Activated naive CD8-positive, alpha-beta T cell treated with anti-CD3 and anti-CD28 coated beads, Interleukin-2, amount 10 ng/mL, durations not matched to agents 7 days and 5 days (primary cell): Measurements from ENCODE around the gene NUDT19. TPM values are rescaled to one million over a fixed set of nuclear protein-coding genes. Genes with fewer than 3 reads are reported as not detected.
A peak's percentile ranks its signal among the peaks of the same experiment; 100 is the strongest.
"Not testable (repeated sequence)": the region's sequence is repeated elsewhere in the genome, so short reads cannot be mapped to it uniquely, and the experiment has no call there.

ENCODE experiments used
- ATAC-seq: fragments of 150-1000 bp; cut with Tn5 transposase; one replicate; pipeline ENCODE4 v1.10.0; 2021; ENCODE audit warnings: low read depth, moderate library complexity
- POLR2A ChIA-PET: fragments of 350-600 bp; sonication (Branson Sonifier 250); formaldehyde crosslinking; loops from one replicate; lab custom pipeline; 2021; ENCODE audit warnings: antibody characterized with exemption; lab: Charles Lee
- DNase-seq: peaks from one replicate; pipeline ENCODE4 v3.0.0; 2021
- H3K27ac Mint-ChIP-seq: one replicate; pipeline ENCODE4 v1.8.0; 2022; ENCODE audit warnings: mild to moderate bottlenecking, mixed read lengths
- H3K27me3 Mint-ChIP-seq: one replicate; pipeline ENCODE4 v1.8.0; 2022; ENCODE audit warnings: mild to moderate bottlenecking, moderate library complexity, mixed read lengths
- H3K36me3 Mint-ChIP-seq: one replicate; pipeline ENCODE4 v1.8.0; 2021; ENCODE audit warnings: mild to moderate bottlenecking, mixed read lengths
- H3K4me1 Mint-ChIP-seq: one replicate; pipeline ENCODE4 v1.8.0; 2021; ENCODE audit warnings: mixed read lengths
- H3K4me3 Mint-ChIP-seq: one replicate; pipeline ENCODE4 v1.8.0; 2022; ENCODE audit warnings: mild to moderate bottlenecking, moderate library complexity, mixed read lengths
- H3K9me3 Mint-ChIP-seq: one replicate; pipeline ENCODE4 v1.8.0; 2021; ENCODE audit warnings: mixed read lengths
- total RNA-seq, 2 experiments: library from RNA; stranded (reverse); gene quantifications; one replicate each; pipeline ENCODE4 v1.2.3, GENCODE V29; 2021

NUDT19 gene
- total RNA-seq, 2 experiments from 2014 or later = 15.2 to 15.4 TPM

- ATAC-seq = no peak
Observed at GRCh38 chr19:32743021-32743420, 51.4 kb downstream of the NUDT19 start.

GRCh38 chr19:32743447-32743846, 51.8 kb downstream of the NUDT19 start:
- DNase-seq (no peak), ATAC-seq (no peak)
- POLR2A ChIA-PET = no interaction called here
- Mint-ChIP-seq H3K36me3 (no peaks in the 10 kb centered on the region), H3K4me3 (no peak overlapping the region), H3K27me3 (peaks cover 26% of the 10 kb centered on the region), H3K27ac (no peak overlapping the region), H3K4me1 (no peaks in the 10 kb centered on the region), H3K9me3 (peaks cover 3% of the 10 kb centered on the region)

More at GRCh38 chr19:32743021-32743420, 51.4 kb downstream of the NUDT19 start:
- no peak overlapping the region for H3K4me3 Mint-ChIP-seq
- H3K27me3 Mint-ChIP-seq = peaks cover 26% of the 10 kb centered on the region
- H3K36me3 Mint-ChIP-seq = no peaks in the 10 kb centered on the region
- H3K27ac Mint-ChIP-seq = no peak overlapping the region
- no peaks in the 10 kb centered on the region for H3K4me1 Mint-ChIP-seq
- POLR2A ChIA-PET = no interaction called here
- DNase-seq = no peak
- peaks cover 1% of the 10 kb centered on the region for H3K9me3 Mint-ChIP-seq

- POLR2A ChIA-PET = no interaction called here
- no peaks in the 10 kb centered on the region for H3K4me1 Mint-ChIP-seq
Observed at GRCh38 chr19:32744555-32745325, 53.1 kb downstream of the NUDT19 start.

GRCh38 chr19:32745594-32746251, 54.1 kb downstream of the NUDT19 start:
- H3K27ac Mint-ChIP-seq, ATAC-seq, H3K4me1 Mint-ChIP-seq, H3K36me3 Mint-ChIP-seq, H3K4me3 Mint-ChIP-seq, POLR2A ChIA-PET, H3K9me3 Mint-ChIP-seq, DNase-seq: not testable (repeated sequence)
- peaks cover 34% of the 10 kb centered on the region for H3K27me3 Mint-ChIP-seq

More at GRCh38 chr19:32744555-32745325, 53.1 kb downstream of the NUDT19 start:
- H3K27ac Mint-ChIP-seq = no peak overlapping the region
- peaks cover 3% of the 10 kb centered on the region for H3K9me3 Mint-ChIP-seq
- H3K4me3 Mint-ChIP-seq = no peak overlapping the region
- no peaks in the 10 kb centered on the region for H3K36me3 Mint-ChIP-seq
- ATAC-seq (no peak), DNase-seq (no peak)
- H3K27me3 Mint-ChIP-seq = peaks cover 28% of the 10 kb centered on the region

- peaks cover 26% of the 10 kb centered on the region for H3K27me3 Mint-ChIP-seq
- H3K4me1 Mint-ChIP-seq, DNase-seq, POLR2A ChIA-PET, H3K9me3 Mint-ChIP-seq, H3K4me3 Mint-ChIP-seq, H3K36me3 Mint-ChIP-seq, H3K27ac Mint-ChIP-seq: not testable (repeated sequence)
- ATAC-seq = peak; percentile 22
Observed at GRCh38 chr19:32746631-32747196, 55.1 kb downstream of the NUDT19 start.

- Mint-ChIP-seq H3K4me3 (no peak overlapping the region), H3K9me3 (peaks cover 3% of the 10 kb centered on the region), H3K4me1 (no peaks in the 10 kb centered on the region), H3K27me3 (peaks cover 27% of the 10 kb centered on the region), H3K36me3 (no peaks in the 10 kb centered on the region), H3K27ac (no peak overlapping the region)
- ATAC-seq (no peak), DNase-seq (no peak)
- POLR2A ChIA-PET = interaction anchor here (0.6 kb wide), 1 partner anchor 15 kb away, joined by 3 read pairs; no protein-coding TSS in a partner anchor
Observed at GRCh38 chr19:32748497-32748896, 56.9 kb downstream of the NUDT19 start.

GRCh38 chr19:32748948-32749347, 57.3 kb downstream of the NUDT19 start:
- H3K9me3 Mint-ChIP-seq = peaks cover 3% of the 10 kb centered on the region
- H3K4me3 Mint-ChIP-seq = no peak overlapping the region
- no peaks in the 10 kb centered on the region for H3K36me3 Mint-ChIP-seq
- POLR2A ChIA-PET = interaction anchor here (0.6 kb wide), 1 partner anchor 15 kb away, joined by 3 read pairs; no protein-coding TSS in a partner anchor
- ATAC-seq (no peak), DNase-seq (no peak)
- no peaks in the 10 kb centered on the region for H3K4me1 Mint-ChIP-seq
- peaks cover 27% of the 10 kb centered on the region for H3K27me3 Mint-ChIP-seq
- no peak overlapping the region for H3K27ac Mint-ChIP-seq

GRCh38 chr19:32749361-32749760, 57.7 kb downstream of the NUDT19 start:
- Mint-ChIP-seq H3K4me3 (no peak overlapping the region), H3K36me3 (no peaks in the 10 kb centered on the region), H3K27ac (no peak overlapping the region), H3K27me3 (peaks cover 30% of the 10 kb centered on the region), H3K9me3 (peaks cover 3% of the 10 kb centered on the region), H3K4me1 (no peaks in the 10 kb centered on the region)
- no peak for ATAC-seq
- DNase-seq = no peak
- POLR2A ChIA-PET = no interaction called here

GRCh38 chr19:32750441-32751055, 58.9 kb downstream of the NUDT19 start:
- Mint-ChIP-seq H3K36me3 (no peaks in the 10 kb centered on the region), H3K27me3 (peaks cover 36% of the 10 kb centered on the region), H3K4me1 (no peaks in the 10 kb centered on the region), H3K27ac (no peak overlapping the region), H3K4me3 (no peak overlapping the region), H3K9me3 (peaks cover 3% of the 10 kb centered on the region)
- POLR2A ChIA-PET = interaction anchor here (0.5 kb wide), 1 partner anchor 50 kb away, joined by 5 read pairs; no protein-coding TSS in a partner anchor
- ATAC-seq = no peak
- no peak for DNase-seq

- POLR2A ChIA-PET = no interaction called here
- ATAC-seq (no peak), DNase-seq (no peak)
- no peaks in the 10 kb centered on the region for H3K4me1 Mint-ChIP-seq
- peaks cover 39% of the 10 kb centered on the region for H3K27me3 Mint-ChIP-seq
- no peak overlapping the region for H3K27ac Mint-ChIP-seq
- no peak overlapping the region for H3K4me3 Mint-ChIP-seq
- no peaks in the 10 kb centered on the region for H3K36me3 Mint-ChIP-seq
- peaks cover 3% of the 10 kb centered on the region for H3K9me3 Mint-ChIP-seq
Observed at GRCh38 chr19:32751066-32751465, 59.4 kb downstream of the NUDT19 start.

- peaks cover 6% of the 10 kb centered on the region for H3K9me3 Mint-ChIP-seq
- POLR2A ChIA-PET = no interaction called here
Observed at GRCh38 chr19:32757189-32757588, 65.6 kb downstream of the NUDT19 start.

More at GRCh38 chr19:32757189-32757588, 65.6 kb downstream of the NUDT19 start:
- H3K27me3 Mint-ChIP-seq = peaks cover 29% of the 10 kb centered on the region
- no peak for ATAC-seq
- no peak for DNase-seq
- H3K27ac Mint-ChIP-seq = no peak overlapping the region
- H3K4me3 Mint-ChIP-seq = no peak overlapping the region
- H3K36me3 Mint-ChIP-seq = no peaks in the 10 kb centered on the region
- H3K4me1 Mint-ChIP-seq = peaks cover 2% of the 10 kb centered on the region
